NCI-H2171 (cell line): ENCODE measurements around the gene WDR18.

ENCODE experiments used
- DNase-seq: peaks from one replicate; lab custom pipeline; 2025; lab: John Stamatoyannopoulos, UW

Gene WDR18

GRCh38 chr19:1008268-1009040 lies 24.3 kb downstream of the WDR18 start:
- DNase-seq: no peak

DNA sequence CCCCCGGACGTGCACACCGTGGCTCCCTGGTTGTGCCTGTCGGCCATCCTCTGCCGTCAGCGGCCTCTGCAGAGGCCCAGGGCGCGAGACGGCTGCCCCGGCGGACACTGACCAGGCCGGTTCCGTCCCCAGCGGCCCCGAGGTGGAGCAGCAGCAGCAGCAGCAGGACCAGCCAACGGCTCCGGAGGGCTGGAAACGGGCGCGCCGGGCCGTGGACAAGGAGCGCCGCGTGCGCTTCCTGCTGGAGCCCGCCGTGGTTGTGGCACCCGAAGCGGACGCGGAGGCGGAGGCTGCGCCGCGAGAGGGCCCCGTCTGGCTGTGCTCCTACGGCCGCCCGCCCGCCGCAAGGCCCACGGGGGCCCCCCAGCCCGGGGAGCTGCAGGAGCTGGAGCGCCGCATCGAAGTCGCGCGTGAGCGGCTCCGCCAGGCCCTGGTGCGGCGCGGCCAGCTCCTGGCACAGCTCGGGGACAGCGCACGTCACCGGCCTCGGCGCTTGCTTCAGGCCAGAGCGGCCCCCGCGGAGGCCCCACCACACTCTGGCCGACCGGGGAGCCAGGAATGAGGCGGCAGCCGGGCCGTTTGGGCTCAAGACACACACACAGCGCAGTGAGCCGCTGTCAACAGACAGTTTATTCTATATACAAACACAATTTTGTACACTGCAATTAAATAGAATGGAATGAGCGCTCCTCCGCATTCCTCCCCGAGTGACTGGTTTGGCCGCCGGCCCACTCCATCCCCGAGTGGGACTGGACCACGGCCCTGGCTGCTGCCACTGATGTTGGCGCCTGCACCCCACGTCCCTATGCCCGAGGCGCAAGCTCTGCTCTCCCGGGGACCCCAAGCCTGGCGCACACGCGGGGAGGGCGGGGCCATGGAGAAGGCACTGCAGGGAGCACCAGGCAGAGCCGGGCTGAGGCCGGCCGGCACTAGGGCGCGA lies 25.2 kb downstream of the WDR18 start:
- no peak for DNase-seq

DNA sequence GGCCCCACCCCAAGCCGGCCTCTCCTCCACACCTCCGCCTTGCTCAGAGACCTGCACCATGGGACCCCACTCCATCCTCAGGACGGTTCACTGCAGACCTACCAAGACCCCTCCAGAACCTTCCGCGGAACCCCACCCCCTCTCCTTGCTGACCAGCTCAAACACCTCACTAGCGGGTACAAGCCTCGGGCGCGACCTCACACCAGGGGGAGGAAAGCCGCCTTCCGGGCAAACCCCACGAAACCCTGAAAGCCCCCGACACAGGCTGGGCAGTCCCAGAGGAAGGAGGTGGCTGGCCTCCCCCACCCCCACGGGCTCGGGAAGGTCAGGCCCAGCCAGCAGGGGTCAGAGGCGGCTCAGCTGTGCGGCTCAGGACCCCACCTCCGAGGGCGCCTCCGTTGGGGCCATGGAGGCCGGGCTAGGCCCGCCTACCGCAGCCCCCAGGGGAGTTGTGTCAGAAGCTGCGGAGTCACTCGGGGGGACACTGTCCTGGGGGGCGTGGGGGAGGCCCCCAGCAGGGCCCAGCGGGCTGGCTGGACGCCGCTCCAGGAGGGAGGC lies 25.9 kb downstream of the WDR18 start:
- DNase-seq: no peak

GRCh38 chr19:1010586-1011510 lies 26.7 kb downstream of the WDR18 start:
- DNase-seq: no peak

GRCh38 chr19:1011831-1012333 lies 27.7 kb downstream of the WDR18 start:
- no peak for DNase-seq

GRCh38 chr19:1012334-1012733 lies 28.2 kb downstream of the WDR18 start:
- no peak for DNase-seq

DNA sequence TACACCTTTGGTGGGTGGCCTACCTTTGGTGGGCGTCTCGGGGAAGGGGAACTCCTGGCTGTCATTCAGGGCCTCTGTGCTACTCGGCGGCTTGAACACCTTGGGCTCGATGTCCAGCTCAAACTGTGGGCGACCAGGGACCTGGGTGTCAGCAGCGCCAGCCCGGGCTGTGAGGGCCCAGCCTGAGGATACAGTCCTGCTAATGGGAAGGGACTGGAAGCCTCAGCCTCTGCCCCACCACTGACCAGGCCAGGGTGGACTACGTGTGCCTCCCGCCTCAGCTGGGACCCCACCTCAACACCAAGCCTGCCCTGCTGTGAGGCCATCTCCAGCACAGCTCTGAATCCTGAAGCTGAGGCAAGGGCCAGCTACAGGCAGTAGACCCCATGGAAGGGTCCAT lies 29.1 kb downstream of the WDR18 start:
- no peak for DNase-seq

DNA sequence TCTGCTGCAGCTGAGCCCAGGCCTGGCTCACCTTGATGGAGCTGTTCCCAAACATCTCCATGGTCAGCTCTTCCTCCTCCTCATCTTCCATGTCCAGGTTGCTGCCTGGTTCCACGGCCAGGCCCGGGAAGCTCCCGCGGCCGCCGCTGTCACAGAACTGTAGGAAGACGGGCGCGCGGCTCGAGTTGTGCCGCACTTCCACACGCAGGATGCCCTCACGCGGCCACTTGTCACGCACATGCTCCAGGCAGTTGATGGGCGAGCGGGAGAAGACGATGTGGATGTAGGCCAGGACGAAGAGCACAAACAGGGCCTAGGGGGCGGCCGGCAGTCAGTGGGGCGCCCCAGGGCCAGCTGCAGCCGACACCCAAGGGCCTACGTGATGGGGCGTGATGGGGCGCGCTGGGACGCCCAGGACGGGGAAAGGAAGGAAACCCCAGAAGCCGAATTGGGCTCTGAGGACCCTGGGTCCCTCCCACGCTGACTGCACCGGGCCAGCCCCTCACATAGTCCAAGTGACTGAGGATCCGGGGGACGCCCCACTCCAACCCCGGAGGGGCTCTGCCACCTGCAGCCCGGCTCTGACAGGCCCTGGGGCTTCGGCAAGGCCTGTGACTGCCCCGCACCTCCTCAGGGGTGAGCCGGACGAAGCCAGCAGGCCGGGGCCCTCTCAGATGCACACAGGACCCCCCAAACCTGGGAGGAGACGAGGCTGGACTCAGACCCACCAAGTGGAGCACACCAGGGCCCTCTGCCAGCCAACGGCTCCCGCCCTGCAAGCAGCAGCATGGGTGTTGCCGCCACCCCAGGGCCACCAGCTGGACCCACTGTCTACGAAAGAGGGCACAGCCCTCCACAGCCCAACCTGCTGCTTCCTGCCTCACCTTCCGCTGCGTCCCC lies 30.3 kb downstream of the WDR18 start:
- DNase-seq: no peak

GRCh38 chr19:1015061-1015781 lies 31.1 kb downstream of the WDR18 start:
- no peak for DNase-seq

DNA sequence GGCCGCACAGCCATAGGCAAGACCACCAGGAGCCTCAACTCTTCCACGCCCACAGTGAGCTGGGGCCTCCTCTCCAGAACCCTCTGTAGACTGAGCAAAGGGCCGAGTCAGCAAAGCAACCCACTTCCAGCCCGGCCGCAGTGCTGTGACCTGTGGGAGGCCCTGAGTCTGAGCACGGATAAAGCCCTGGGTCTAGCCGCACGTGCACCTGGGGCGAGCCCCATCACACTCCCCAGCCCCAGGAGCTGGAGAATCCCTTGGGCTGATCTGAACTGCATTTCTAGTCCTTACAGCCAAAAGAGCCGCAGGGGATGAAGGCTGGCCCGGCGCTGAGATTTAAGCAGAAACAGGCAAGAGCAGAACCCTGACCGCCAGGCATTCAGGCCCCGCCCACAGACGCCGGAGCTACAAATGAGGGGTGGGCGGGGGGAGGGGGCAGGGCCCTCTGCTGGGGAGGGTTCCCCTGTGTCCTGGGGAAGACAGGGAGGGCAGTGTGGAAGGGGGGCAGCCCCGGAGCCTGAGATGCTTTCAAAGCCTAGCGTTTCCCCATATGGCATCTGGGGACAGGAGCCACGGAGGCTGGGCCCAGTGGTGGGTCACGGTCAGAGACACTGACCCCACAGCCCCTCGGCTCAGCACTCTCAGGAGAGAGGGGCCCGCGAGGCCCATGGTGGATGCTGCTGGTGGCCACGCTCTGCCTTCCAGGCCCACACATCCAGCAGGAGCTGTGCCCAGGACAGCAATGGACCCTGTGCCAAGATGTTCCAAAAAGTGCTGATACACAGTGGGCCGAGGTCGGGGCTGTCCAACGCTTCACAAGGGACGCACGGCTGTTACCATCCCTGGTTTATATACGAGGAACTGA lies 31.9 kb downstream of the WDR18 start:
- DNase-seq: no peak

DNA sequence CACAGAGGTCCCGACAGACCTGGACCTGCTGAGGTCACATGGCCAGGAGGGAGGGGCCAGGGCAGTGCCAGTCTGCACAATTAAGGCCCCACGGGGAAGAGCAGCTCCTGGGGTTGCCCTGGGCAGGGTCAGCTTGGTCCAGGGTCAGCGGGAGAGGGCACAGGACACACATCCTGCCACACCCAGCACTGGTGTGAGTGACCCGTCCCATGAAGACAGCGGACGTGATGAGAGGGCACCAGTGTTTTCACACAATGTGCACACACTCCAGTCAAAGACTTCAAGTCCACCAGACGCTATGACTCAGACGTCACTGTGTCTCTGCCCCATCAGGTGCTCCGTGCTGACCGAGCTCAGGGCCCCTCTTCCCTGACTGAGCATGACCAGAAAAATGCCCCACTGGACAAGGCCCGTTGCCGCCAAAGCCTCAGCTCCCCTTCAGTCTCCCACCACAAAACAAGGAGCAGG lies 32.5 kb downstream of the WDR18 start:
- no peak for DNase-seq

DNA sequence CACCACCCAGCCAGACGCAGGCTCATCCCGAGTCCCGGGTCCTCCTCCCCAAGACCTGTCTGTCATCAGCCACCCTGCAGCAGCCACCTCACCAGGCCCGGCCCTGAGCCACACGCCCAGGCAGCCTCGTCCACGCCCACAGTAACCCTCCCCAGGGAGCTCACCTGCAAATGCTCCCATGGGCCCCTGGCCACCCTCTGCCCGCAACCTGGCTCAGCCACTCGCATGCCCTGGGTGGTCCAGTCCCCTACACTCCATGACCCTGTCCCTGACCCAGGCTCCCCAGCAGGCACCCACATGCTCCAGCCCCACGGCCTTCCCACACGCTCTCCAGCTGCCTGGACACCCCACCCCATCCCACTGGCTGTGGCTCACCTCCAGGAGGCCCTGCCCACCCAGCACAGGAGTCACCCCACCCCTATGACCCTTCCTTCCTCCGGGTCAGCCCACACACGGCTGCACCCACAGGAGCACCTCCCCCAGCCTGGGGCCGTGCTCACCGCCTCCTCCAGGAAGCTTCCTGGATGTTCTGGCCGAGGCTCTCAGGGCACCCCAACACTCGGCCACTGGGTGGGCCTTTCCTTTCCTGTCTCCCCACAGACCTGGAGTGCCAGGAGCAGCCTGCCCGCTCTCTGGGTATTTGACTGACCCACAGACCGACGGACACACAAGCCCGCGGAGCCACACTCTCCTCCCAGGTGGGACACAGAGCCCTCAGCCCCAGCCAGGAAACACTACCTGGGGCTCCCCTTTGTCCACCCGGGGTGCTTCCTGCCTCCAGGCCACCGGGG lies 33.2 kb downstream of the WDR18 start:
- no peak for DNase-seq

DNA sequence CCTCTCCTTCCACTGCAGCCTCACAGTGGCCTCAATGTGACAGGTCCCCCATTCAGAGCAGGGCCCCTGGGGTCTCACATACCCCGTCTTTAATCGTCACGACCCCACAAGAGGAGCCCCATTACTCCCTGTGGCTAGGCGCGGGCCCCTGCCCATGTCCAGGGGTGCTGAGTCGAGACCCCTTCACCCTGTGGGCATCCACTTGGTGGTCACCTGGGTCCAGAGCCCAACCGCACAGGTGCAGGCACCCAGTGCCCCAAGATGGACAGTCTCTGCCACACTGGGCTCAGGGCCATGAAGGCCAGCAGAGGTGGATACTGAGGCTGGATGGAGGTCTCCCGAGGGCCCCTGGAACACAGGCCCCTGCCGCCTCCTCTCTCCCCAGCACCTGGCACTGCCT lies 33.8 kb downstream of the WDR18 start:
- DNase-seq: no peak

GRCh38 chr19:1018393-1018792 lies 34.2 kb downstream of the WDR18 start:
- DNase-seq: no peak

- DNase-seq: no peak
These were observed 34.9 kb downstream of the WDR18 start for GRCh38 chr19:1018932-1019615.

DNA sequence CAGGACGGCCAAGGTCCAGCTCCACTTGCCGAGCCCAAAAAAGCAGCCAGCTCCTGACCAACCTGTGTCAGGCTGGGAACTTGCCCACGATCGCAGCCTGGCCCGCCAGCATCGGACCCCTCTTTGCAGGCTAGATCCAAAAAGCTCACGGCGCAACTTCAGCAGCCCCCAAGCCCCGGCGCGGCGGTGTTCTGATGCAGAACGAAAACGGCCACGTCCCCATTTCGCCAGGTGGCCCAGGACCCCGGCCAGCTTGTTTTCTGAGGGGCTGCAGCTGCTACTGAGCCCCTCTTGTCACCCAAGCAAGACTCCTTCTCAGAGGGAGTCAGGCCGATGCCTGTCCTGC lies 35.4 kb downstream of the WDR18 start:
- DNase-seq: no peak
